ENCODE measurements around the gene PLCL2.
"Not testable (repeated sequence)": the region's sequence is repeated elsewhere in the genome, so short reads cannot be mapped to it uniquely, and the experiment has no call there.

Gene PLCL2

GRCh38 chr3:17088017-17088416 lies 203.3 kb downstream of the PLCL2 start:
- DNase-seq: no peak

- no peak for DNase-seq
Measured at GRCh38 chr3:17088602-17089313, 204.0 kb downstream of the PLCL2 start.

- DNase-seq: no peak
Measured at GRCh38 chr3:17089314-17089700, 204.6 kb downstream of the PLCL2 start.

- DNase-seq: no peak
Measured at GRCh38 chr3:17090280-17090983, 205.7 kb downstream of the PLCL2 start.

- no peak for DNase-seq
Measured at GRCh38 chr3:17091910-17092582, 207.3 kb downstream of the PLCL2 start.

- no peak for DNase-seq
Measured at GRCh38 chr3:17092583-17092933, 207.8 kb downstream of the PLCL2 start.

- DNase-seq: no peak
Measured at GRCh38 chr3:17094551-17094950, 209.8 kb downstream of the PLCL2 start.

- DNase-seq: no peak
Measured at GRCh38 chr3:17103579-17103978, 218.8 kb downstream of the PLCL2 start.

GRCh38 chr3:17106801-17107200 lies 222.0 kb downstream of the PLCL2 start:
- DNase-seq: not testable (repeated sequence)

GRCh38 chr3:17110660-17111396 lies 226.1 kb downstream of the PLCL2 start:
- no peak for DNase-seq

- DNase-seq: no peak
Measured at GRCh38 chr3:17111586-17111985, 226.8 kb downstream of the PLCL2 start.

GRCh38 chr3:17115186-17115585 lies 230.4 kb downstream of the PLCL2 start:
- DNase-seq: no peak

GRCh38 chr3:17116007-17116600 lies 231.3 kb downstream of the PLCL2 start:
- no peak for DNase-seq

- DNase-seq: no peak
Measured at GRCh38 chr3:17118771-17119170, 234.0 kb downstream of the PLCL2 start.

GRCh38 chr3:17119201-17120072 lies 234.7 kb downstream of the PLCL2 start:
- no peak for DNase-seq

GRCh38 chr3:17120115-17120514 lies 235.4 kb downstream of the PLCL2 start:
- no peak for DNase-seq

GRCh38 chr3:17121336-17121735 lies 236.6 kb downstream of the PLCL2 start:
- no peak for DNase-seq

- DNase-seq: no peak
Measured at GRCh38 chr3:17122758-17123157, 238.0 kb downstream of the PLCL2 start.

- no peak for DNase-seq
Measured at GRCh38 chr3:17125738-17126442, 241.1 kb downstream of the PLCL2 start.

GRCh38 chr3:17128671-17129070 lies 243.9 kb downstream of the PLCL2 start:
- DNase-seq: not testable (repeated sequence)

GRCh38 chr3:17129556-17129955 lies 244.8 kb downstream of the PLCL2 start:
- no peak for DNase-seq
